ENCODE results near the gene ADSL. TPM values are rescaled to one million over a fixed set of nuclear protein-coding genes. Genes with fewer than 3 reads are reported as not detected.

ADSL gene
- total RNA-seq, 1 donor from 2014 or later = 83.4 TPM

DNA sequence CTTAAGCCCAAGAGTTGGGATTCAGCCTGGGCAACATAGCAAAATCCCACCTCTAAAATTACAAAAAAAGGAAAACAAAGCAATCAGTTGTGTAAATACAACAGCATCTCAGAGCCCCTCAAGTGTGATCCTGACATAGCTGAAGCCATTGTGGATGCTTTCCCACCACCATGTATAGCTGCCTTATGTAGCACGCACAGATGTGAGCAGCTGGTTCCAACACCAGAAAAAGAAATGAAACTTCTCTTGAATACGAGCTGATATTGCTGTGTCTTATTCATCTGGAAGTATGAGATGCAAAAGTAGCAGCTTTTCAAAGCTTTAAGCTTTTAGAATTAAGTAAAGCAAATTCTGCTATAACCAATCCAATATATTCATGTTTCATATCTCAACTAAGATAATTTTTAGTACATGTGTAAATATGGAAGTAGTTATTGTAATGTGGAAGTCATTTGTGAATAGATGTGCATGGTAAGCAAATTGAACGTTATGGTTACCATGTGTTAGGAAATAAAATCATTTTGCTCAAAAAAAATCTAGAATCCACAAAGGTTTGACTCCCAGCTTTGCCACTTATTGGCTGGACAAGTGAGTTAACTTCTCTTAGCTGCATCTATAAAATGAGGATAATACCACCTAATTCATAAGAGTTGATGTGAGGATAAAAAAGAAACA lies 87.3 kb downstream of the ADSL start:
- H3K9me3 ChIP-seq (ENCODE audit: insufficient read depth, low read depth, low read length) = no peaks in the 10 kb centered on the region
- H3K4me1 ChIP-seq (ENCODE audit: insufficient read depth, low read length) = peaks cover 13% of the 10 kb centered on the region
- H3K79me2 ChIP-seq (ENCODE audit: insufficient read depth, low read length) = peaks cover 58% of the 10 kb centered on the region
- TF ChIP-seq CTCF (IDR thresholded peaks at IDR 0.05; ENCODE audit: insufficient read depth, low read depth, low read length) = no peak
- TF ChIP-seq EZH2 (IDR thresholded peaks at IDR 0.05; ENCODE audit: insufficient read depth, low read length) = no peak
- no peak for DNase-seq (ENCODE audit: low read depth)
- FAIRE-seq = no peak
- Mint-ChIP-seq H3K9me3 (ENCODE audit: unreplicated experiment) (no peaks in the 10 kb centered on the region), H3K4me1 (ENCODE audit: low read depth, unreplicated experiment) (peaks cover 25% of the 10 kb centered on the region), H3K4me3 (ENCODE audit: unreplicated experiment) (no peak overlapping the region), H3K27me3 (ENCODE audit: low read depth, unreplicated experiment) (no peaks in the 10 kb centered on the region), H3K36me3 (ENCODE audit: low read depth, unreplicated experiment) (peaks cover 20% of the 10 kb centered on the region), H3K27ac (ENCODE audit: unreplicated experiment) (peak overlapping the region; percentile 67)
- H3K4me3 ChIP-seq (ENCODE audit: insufficient read depth, low read depth, low read length) = no peak overlapping the region
- H3K9ac ChIP-seq (ENCODE audit: low read length) = no peak overlapping the region
- no peaks in the 10 kb centered on the region for H3K27me3 ChIP-seq (ENCODE audit: insufficient read depth, low read length)
- peaks cover 26% of the 10 kb centered on the region for H3K36me3 ChIP-seq (ENCODE audit: insufficient read depth, low read length)
- H2AFZ ChIP-seq (ENCODE audit: low read depth, low read length) = no peak overlapping the region
- no peak overlapping the region for H3K4me2 ChIP-seq (ENCODE audit: low read length)
- no peak overlapping the region for H3K27ac ChIP-seq (ENCODE audit: low read depth, low read length)
- peaks cover 77% of the 10 kb centered on the region for H4K20me1 ChIP-seq (ENCODE audit: insufficient read depth, low read length)

- no peak overlapping the region for H3K4me2 ChIP-seq (ENCODE audit: low read length)
- DNase-seq (ENCODE audit: low read depth) = peak; percentile 57
- peaks cover 22% of the 10 kb centered on the region for H3K36me3 ChIP-seq (ENCODE audit: insufficient read depth, low read length)
- no peak for TF ChIP-seq EZH2 (IDR thresholded peaks at IDR 0.05; ENCODE audit: insufficient read depth, low read length)
- TF ChIP-seq CTCF (IDR thresholded peaks at IDR 0.05; ENCODE audit: insufficient read depth, low read depth, low read length) = no peak
- H3K27me3 Mint-ChIP-seq (ENCODE audit: low read depth, unreplicated experiment) = no peaks in the 10 kb centered on the region
- no peak overlapping the region for H3K27ac ChIP-seq (ENCODE audit: low read depth, low read length)
- no peaks in the 10 kb centered on the region for H3K27me3 ChIP-seq (ENCODE audit: insufficient read depth, low read length)
- H3K9me3 ChIP-seq (ENCODE audit: insufficient read depth, low read depth, low read length) = no peaks in the 10 kb centered on the region
- H4K20me1 ChIP-seq (ENCODE audit: insufficient read depth, low read length) = peaks cover 77% of the 10 kb centered on the region
- FAIRE-seq = no peak
- no peak overlapping the region for H3K4me3 ChIP-seq (ENCODE audit: insufficient read depth, low read depth, low read length)
- no peak overlapping the region for H3K4me3 Mint-ChIP-seq (ENCODE audit: unreplicated experiment)
- H3K27ac Mint-ChIP-seq (ENCODE audit: unreplicated experiment) = peak overlapping the region; percentile 67
- no peaks in the 10 kb centered on the region for H3K9me3 Mint-ChIP-seq (ENCODE audit: unreplicated experiment)
- no peak overlapping the region for H3K9ac ChIP-seq (ENCODE audit: low read length)
- H2AFZ ChIP-seq (ENCODE audit: low read depth, low read length) = no peak overlapping the region
- peaks cover 25% of the 10 kb centered on the region for H3K4me1 Mint-ChIP-seq (ENCODE audit: low read depth, unreplicated experiment)
- peaks cover 58% of the 10 kb centered on the region for H3K79me2 ChIP-seq (ENCODE audit: insufficient read depth, low read length)
- peaks cover 15% of the 10 kb centered on the region for H3K36me3 Mint-ChIP-seq (ENCODE audit: low read depth, unreplicated experiment)
- peaks cover 13% of the 10 kb centered on the region for H3K4me1 ChIP-seq (ENCODE audit: insufficient read depth, low read length)
These were observed 87.8 kb downstream of the ADSL start for GRCh38 chr22:40434106-40434505.

- no peaks in the 10 kb centered on the region for H3K27me3 ChIP-seq (ENCODE audit: insufficient read depth, low read length)
- H3K36me3 ChIP-seq (ENCODE audit: insufficient read depth, low read length) = peaks cover 16% of the 10 kb centered on the region
- peaks cover 12% of the 10 kb centered on the region for H3K36me3 Mint-ChIP-seq (ENCODE audit: low read depth, unreplicated experiment)
- no peak for TF ChIP-seq CTCF (IDR thresholded peaks at IDR 0.05; ENCODE audit: insufficient read depth, low read depth, low read length)
- TF ChIP-seq EZH2 (IDR thresholded peaks at IDR 0.05; ENCODE audit: insufficient read depth, low read length) = no peak
- H3K4me3 ChIP-seq (ENCODE audit: insufficient read depth, low read depth, low read length) = no peak overlapping the region
- FAIRE-seq (no peak), DNase-seq (ENCODE audit: low read depth) (no peak)
- H3K9me3 ChIP-seq (ENCODE audit: insufficient read depth, low read depth, low read length) = no peaks in the 10 kb centered on the region
- H3K4me2 ChIP-seq (ENCODE audit: low read length) = no peak overlapping the region
- no peaks in the 10 kb centered on the region for H3K9me3 Mint-ChIP-seq (ENCODE audit: unreplicated experiment)
- H3K27ac Mint-ChIP-seq (ENCODE audit: unreplicated experiment) = peak overlapping the region; percentile 47
- H3K9ac ChIP-seq (ENCODE audit: low read length) = no peak overlapping the region
- H3K4me1 ChIP-seq (ENCODE audit: insufficient read depth, low read length) = peaks cover 13% of the 10 kb centered on the region
- peaks cover 25% of the 10 kb centered on the region for H3K4me1 Mint-ChIP-seq (ENCODE audit: low read depth, unreplicated experiment)
- H2AFZ ChIP-seq (ENCODE audit: low read depth, low read length) = no peak overlapping the region
- no peak overlapping the region for H3K4me3 Mint-ChIP-seq (ENCODE audit: unreplicated experiment)
- no peak overlapping the region for H3K27ac ChIP-seq (ENCODE audit: low read depth, low read length)
- H3K79me2 ChIP-seq (ENCODE audit: insufficient read depth, low read length) = peaks cover 58% of the 10 kb centered on the region
- H3K27me3 Mint-ChIP-seq (ENCODE audit: low read depth, unreplicated experiment) = no peaks in the 10 kb centered on the region
- H4K20me1 ChIP-seq (ENCODE audit: insufficient read depth, low read length) = peaks cover 75% of the 10 kb centered on the region
These were observed 88.4 kb downstream of the ADSL start for GRCh38 chr22:40434745-40435144.

All from astrocyte (in vitro differentiated cells and primary cell).